ENCODE data around the gene DOK5.

The DOK5 gene

DNA sequence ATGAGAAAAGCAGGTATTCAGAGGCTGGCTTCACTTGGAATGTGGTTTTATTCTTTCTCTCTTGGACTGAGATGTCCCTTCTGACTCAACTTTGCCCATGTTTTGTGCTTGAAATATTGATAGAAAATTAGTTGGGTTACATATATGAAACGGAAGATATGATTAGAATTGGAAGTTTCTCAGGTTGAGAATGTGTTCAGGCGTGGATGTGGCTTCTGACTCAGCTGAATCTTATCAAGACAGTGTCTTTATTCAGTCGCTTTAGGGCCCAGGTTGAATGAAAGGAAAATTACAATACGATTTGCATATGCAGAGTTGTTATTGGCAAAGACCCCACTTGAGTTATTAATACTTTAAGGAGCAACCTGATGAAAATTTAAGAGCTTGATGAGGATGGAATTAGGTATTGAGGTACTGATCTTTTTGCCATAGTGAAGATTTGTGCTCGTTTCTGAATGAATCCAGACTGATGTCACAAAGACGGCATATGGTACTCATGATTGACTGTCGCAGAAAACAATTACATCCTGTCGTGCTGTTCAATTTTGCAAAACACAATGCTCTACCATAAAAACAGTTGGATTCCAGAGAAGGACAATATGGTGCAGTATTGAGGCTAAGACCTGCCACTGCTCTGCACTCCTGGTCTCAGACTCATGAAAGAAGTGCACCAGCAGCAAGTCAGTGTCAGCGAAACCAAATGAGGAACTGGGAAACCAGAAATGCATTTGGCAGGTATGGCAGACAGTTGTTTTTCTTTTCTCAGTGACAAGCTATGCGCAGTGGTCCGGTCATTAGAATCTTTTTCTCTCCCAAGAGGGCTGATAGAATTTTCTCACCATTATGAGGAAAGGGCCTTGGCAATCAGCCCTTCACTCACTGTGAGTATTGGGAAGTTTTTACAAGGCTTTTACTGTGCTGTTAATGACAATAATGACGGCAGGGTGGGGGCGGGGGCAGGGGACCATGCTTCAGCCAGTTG, 158.3 kb downstream of the DOK5 start:
- ATAC-seq (ENCODE audit: insufficient read depth, low read depth) (no peak), DNase-seq (no peak)
- Histone ChIP-seq H3K4me3 (ENCODE audit: low read depth in 1 of 2, low read length in 2 of 2) (no peak overlapping the region), H3K9ac (ENCODE audit: low read depth, low read length) (no peak overlapping the region), H3K27ac (ENCODE audit: low read length) (no peak overlapping the region), H3K36me3 (ENCODE audit: insufficient read depth, low read length) (no peaks in the 10 kb centered on the region), H3K27me3 (ENCODE audit: insufficient read depth, low read length, poor library complexity) (no peaks in the 10 kb centered on the region), H3K79me2 (ENCODE audit: insufficient read depth, low read length) (no peaks in the 10 kb centered on the region), H4K20me1 (ENCODE audit: insufficient read depth, low read length) (no peaks in the 10 kb centered on the region), H3K4me2 (ENCODE audit: insufficient read depth, low read length) (no peak overlapping the region), H3K9me3 (ENCODE audit: insufficient read depth, low read length, severe bottlenecking) (no peaks in the 10 kb centered on the region), H2AFZ (ENCODE audit: low read depth, low read length) (no peak overlapping the region), H3K4me1 (ENCODE audit: insufficient read depth, low read length) (no peaks in the 10 kb centered on the region)
- TF ChIP-seq, protein P1, sequence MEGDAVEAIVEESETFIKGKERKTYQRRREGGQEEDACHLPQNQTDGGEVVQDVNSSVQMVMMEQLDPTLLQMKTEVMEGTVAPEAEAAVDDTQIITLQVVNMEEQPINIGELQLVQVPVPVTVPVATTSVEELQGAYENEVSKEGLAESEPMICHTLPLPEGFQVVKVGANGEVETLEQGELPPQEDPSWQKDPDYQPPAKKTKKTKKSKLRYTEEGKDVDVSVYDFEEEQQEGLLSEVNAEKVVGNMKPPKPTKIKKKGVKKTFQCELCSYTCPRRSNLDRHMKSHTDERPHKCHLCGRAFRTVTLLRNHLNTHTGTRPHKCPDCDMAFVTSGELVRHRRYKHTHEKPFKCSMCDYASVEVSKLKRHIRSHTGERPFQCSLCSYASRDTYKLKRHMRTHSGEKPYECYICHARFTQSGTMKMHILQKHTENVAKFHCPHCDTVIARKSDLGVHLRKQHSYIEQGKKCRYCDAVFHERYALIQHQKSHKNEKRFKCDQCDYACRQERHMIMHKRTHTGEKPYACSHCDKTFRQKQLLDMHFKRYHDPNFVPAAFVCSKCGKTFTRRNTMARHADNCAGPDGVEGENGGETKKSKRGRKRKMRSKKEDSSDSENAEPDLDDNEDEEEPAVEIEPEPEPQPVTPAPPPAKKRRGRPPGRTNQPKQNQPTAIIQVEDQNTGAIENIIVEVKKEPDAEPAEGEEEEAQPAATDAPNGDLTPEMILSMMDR (IDR thresholded peaks at IDR 0.05; ENCODE audit: borderline replicate concordance, extremely low read depth, low read length, poor library complexity, severe bottlenecking), result no peak
- TF ChIP-seq EZH2 (IDR thresholded peaks at IDR 0.05; ENCODE audit: borderline replicate concordance, low read depth, low read length, severe bottlenecking), result no peak

DNA sequence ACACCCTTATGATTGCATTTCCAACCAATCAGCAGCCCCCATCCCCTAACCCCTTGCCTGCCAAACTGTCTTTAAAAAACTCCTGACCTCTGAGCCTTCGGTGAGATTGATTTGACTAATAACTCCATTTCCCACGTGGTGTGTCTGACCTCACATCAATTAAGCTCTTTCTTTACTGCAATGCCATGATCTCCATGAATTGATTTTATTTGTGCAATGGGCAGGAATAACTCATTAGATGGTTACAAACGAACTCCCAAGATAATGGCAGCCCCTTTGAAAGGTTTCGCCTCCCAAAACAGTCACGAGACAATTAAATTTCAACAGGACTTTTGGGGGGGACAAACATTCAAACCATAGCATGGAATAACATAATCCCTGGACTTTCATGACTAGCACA, 161.2 kb downstream of the DOK5 start:
- no peak for TF ChIP-seq EZH2 (IDR thresholded peaks at IDR 0.05; ENCODE audit: borderline replicate concordance, low read depth, low read length, severe bottlenecking)
- TF ChIP-seq, protein P1 (IDR thresholded peaks at IDR 0.05; ENCODE audit: borderline replicate concordance, extremely low read depth, low read length, poor library complexity, severe bottlenecking), result no peak
- Histone ChIP-seq H4K20me1 (ENCODE audit: insufficient read depth, low read length) (no peaks in the 10 kb centered on the region), H3K4me2 (ENCODE audit: insufficient read depth, low read length) (no peak overlapping the region), H3K9me3 (ENCODE audit: insufficient read depth, low read length, severe bottlenecking) (no peaks in the 10 kb centered on the region), H3K36me3 (ENCODE audit: insufficient read depth, low read length) (no peaks in the 10 kb centered on the region), H3K4me1 (ENCODE audit: insufficient read depth, low read length) (no peaks in the 10 kb centered on the region), H3K27me3 (ENCODE audit: insufficient read depth, low read length, poor library complexity) (no peaks in the 10 kb centered on the region), H3K27ac (ENCODE audit: low read length) (no peak overlapping the region), H3K9ac (ENCODE audit: low read depth, low read length) (no peak overlapping the region), H3K4me3 (ENCODE audit: low read depth in 1 of 2, low read length in 2 of 2) (no peak overlapping the region), H3K79me2 (ENCODE audit: insufficient read depth, low read length) (no peaks in the 10 kb centered on the region), H2AFZ (ENCODE audit: low read depth, low read length) (no peak overlapping the region)
- ATAC-seq (ENCODE audit: insufficient read depth, low read depth) (no peak), DNase-seq (no peak)

DNA sequence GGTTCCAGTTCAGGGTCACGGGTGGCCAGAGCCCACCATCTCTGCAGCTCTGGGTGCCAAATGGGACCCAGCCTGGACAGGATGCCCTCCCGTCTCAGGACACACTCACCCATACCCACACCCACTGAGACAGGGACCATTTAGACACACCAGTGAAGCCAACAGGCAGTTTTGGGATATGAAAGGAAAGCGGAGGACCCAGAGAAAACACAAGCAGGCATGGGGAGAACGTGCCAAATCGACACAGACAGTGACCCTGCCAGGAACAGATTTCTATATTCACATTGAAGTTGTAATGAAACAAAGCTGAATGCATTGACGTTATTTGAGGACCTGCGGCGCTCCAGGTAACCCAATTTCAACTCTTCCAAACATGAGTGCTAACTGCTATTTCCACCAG, 164.5 kb downstream of the DOK5 start:
- Histone ChIP-seq H3K27ac (ENCODE audit: low read length) (no peak overlapping the region), H3K9ac (ENCODE audit: low read depth, low read length) (no peak overlapping the region), H3K4me2 (ENCODE audit: insufficient read depth, low read length) (no peak overlapping the region), H3K4me3 (ENCODE audit: low read depth in 1 of 2, low read length in 2 of 2) (no peak overlapping the region), H3K36me3 (ENCODE audit: insufficient read depth, low read length) (no peaks in the 10 kb centered on the region), H2AFZ (ENCODE audit: low read depth, low read length) (no peak overlapping the region), H3K9me3 (ENCODE audit: insufficient read depth, low read length, severe bottlenecking) (no peaks in the 10 kb centered on the region), H4K20me1 (ENCODE audit: insufficient read depth, low read length) (no peaks in the 10 kb centered on the region), H3K4me1 (ENCODE audit: insufficient read depth, low read length) (no peaks in the 10 kb centered on the region), H3K27me3 (ENCODE audit: insufficient read depth, low read length, poor library complexity) (no peaks in the 10 kb centered on the region), H3K79me2 (ENCODE audit: insufficient read depth, low read length) (no peaks in the 10 kb centered on the region)
- ATAC-seq (ENCODE audit: insufficient read depth, low read depth), result no peak
- no peak for DNase-seq
- TF ChIP-seq, protein P1 (IDR thresholded peaks at IDR 0.05; ENCODE audit: borderline replicate concordance, extremely low read depth, low read length, poor library complexity, severe bottlenecking), result no peak
- no peak for TF ChIP-seq EZH2 (IDR thresholded peaks at IDR 0.05; ENCODE audit: borderline replicate concordance, low read depth, low read length, severe bottlenecking)
